Hepatocyte (in vitro differentiated cells): ENCODE measurements around the gene CNTN4.

ENCODE experiments used
- EZH2 ChIP-seq: fragments of 200-600 bp; sonication (generic); IDR thresholded peaks from 2 replicates; pipeline ENCODE4 v1.6.1; 2016; ENCODE audit warnings: antibody characterized with exemption, mild to moderate bottlenecking, borderline replicate concordance
- EZH2phosphoT487 ChIP-seq: fragments of 200-600 bp; sonication (generic); IDR thresholded peaks from one replicate; pipeline ENCODE4 v1.6.1; 2018; ENCODE audit warnings: antibody characterized with exemption, mild to moderate bottlenecking, low read depth, moderate library complexity; ENCODE audit not compliant: unreplicated experiment, severe bottlenecking
- TF ChIP-seq, protein P1 (sequence below): fragments of 200-600 bp; sonication (generic); IDR thresholded peaks from 2 replicates; pipeline ENCODE4 v1.5.1; 2016; ENCODE audit warnings: antibody characterized with exemption, mild to moderate bottlenecking; ENCODE audit not compliant: poor library complexity

GRCh38 chr3:2948882-2949281 is 850.2 kb downstream of the CNTN4 start:
- TF ChIP-seq, protein P1, sequence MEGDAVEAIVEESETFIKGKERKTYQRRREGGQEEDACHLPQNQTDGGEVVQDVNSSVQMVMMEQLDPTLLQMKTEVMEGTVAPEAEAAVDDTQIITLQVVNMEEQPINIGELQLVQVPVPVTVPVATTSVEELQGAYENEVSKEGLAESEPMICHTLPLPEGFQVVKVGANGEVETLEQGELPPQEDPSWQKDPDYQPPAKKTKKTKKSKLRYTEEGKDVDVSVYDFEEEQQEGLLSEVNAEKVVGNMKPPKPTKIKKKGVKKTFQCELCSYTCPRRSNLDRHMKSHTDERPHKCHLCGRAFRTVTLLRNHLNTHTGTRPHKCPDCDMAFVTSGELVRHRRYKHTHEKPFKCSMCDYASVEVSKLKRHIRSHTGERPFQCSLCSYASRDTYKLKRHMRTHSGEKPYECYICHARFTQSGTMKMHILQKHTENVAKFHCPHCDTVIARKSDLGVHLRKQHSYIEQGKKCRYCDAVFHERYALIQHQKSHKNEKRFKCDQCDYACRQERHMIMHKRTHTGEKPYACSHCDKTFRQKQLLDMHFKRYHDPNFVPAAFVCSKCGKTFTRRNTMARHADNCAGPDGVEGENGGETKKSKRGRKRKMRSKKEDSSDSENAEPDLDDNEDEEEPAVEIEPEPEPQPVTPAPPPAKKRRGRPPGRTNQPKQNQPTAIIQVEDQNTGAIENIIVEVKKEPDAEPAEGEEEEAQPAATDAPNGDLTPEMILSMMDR = no peak
- no peak for TF ChIP-seq EZH2phosphoT487
- TF ChIP-seq EZH2 = no peak
